HG02852 (cell line): ENCODE measurements around the gene IL16.
"Not testable (repeated sequence)": the region's sequence is repeated elsewhere in the genome, so short reads cannot be mapped to it uniquely, and the experiment has no call there.

ENCODE experiments used
- ATAC-seq: cut with Tn5 transposase; IDR thresholded peaks from one replicate; pipeline ENCODE4 v1.9.1; 2021; ENCODE audit warnings: mild to moderate bottlenecking, moderate library complexity; ENCODE audit not compliant: unreplicated experiment

Gene IL16

DNA sequence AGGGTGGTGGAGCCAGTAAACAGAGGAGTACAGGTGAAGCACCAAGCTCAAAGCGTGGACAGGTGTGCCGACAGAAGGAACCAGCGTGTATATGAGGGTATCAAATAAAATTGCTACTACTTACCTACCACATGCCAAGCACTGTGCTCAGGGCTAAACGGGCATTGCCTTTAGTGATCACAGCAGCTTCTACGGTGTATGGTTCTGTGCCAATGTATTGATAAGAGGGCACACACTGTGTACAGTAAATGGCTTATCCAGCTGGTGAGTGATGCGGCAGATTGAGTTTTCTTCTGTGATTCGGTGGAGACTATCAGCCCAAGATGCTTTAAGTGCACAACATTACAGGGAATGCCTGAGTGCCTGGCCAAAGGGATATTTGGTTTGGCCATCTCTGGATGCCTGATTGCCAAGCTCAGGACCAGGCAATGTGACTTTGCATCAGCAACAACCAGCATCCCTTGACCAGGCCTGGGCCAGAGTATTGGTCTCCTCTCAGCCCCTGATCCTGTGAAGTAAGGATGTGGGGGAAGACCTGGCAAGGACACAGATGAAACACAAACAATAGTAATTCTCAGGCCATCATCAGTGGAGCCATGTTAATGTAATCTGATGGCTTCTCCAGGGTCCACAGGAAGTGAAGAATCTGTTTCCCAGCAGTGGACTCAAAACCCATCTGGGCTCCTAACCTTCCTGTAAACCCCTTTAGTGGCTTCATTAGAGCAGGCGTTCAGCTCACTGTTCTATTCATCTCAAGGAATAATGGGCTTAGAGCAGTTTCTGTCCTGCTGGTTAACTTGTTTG lies 113.2 kb downstream of the IL16 start:
- no peak for ATAC-seq

DNA sequence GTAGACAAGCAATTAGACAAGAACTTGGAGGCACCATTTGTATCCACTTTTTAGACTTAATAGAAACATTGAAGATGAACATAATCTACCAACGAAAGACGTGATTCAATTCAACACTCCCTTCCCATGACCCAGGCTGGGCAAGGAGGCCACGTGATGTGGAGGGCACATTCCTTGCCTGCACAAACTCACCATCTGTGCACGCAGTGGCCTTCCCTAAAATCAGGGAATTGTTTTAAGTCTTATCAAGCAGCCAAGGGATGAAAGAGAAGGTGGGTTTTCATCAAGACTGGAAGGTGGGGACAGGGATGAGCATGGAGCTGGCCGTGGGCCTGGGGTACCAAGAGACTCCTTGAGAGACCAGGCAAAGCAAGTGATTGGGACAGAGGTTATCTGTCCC lies 113.8 kb downstream of the IL16 start:
- ATAC-seq, result no peak

DNA sequence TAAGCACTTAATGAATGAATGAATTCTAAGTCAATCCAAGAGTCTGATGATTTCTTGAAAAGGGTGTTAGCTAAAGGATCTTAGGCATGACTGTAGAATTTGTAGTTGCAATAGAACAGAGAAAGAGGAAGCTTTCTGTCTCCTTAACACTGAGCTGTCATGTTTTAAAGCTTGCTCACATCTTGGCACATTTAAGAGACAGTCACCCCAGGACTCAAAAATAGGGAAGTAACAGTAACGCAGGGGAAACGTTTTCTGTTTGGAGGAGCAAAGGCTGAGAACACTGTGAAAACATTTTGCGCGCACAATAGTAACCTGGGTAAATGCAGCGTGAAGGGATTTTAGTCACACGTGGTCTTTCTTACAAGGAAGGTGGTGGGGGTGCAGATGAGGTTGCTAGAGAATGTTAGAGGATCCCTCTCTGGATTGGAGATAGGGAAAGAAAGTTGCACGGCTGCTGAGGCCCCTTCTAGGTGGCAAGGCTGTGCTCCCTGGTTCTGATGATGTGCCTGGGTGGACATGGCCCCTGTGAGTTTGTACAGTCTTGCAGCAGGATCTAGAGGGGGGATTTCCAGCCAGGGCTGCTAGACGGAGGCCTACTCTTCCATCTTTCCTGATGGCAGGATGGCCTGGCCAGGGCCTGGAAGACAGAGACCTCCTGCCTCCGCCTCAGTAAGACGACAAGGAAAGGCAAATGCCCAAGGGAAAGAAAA lies 115.2 kb downstream of the IL16 start:
- ATAC-seq, result peak; percentile 43

DNA sequence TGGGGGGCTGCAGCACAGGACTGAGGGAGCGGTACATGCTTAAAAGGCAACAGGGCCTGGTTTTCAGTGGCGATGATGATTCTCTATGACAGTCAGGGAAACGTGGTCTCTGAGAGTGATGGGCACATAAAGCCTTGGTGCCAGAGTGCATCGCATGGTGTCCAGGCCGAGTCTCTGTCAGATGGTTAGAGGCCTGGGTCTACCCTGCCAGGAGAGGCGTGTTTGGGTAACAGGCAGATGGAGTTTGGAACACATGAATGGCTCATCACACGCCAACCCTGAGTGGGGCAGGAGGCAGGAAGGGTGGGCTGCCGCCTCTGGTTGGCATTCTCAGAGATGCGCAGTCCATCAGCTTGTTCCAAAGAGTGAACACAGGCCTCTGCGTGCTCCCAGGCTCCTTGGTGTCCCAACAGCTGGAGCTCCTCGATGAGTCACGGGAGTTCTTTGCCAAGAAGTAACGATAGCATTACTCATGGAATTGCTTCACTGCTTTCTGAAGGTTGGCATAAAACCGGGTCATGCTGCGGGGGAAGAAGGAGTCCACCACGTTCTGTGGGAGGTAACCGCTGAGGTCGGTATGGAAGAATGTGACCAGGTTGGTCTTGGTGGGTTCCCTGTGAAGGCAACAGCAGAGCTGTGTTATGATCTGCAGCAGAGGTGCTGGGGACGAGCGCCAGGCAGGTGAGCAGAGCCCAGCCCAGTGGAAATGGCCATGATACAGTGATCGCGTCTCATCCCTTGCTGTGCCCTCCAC lies 116.3 kb downstream of the IL16 start:
- no peak for ATAC-seq

DNA sequence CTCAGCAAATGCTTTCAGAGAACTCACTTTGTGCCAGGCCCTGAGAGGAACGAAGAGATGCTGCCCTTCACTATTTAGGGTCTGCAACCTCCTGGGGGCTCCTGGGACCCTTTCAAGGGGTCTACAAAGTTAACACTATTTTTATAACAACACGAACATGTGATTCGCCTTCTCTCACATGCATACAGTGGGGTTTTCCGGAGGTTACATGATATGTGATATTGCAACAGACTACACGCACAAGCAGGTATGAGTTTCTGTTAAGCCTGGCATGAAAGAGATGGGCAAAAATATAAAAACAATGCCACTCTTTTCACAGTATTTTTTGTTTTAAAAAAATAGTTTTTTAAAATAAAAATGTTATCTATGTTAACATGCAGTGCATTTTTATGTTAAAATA lies 117.0 kb downstream of the IL16 start:
- no peak for ATAC-seq

DNA sequence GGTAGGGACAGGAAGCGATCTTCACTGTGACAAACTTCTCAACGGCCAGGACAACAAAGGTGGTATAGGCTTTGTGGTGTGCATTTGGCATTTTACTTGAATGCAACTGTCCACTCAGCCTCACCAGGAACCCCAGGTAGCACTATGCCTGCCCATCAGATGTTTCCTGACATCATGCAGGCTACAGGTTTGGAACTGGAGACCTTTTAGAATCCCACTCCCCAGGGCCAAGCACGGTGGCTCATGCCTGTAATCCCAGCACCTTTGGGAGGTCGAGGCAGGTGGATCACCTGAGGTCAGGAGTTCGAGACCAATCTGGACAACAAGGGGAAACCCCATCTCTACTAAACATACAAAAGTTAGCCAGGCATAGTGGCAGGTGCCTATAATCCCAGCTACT lies 117.7 kb downstream of the IL16 start:
- ATAC-seq, result no peak

DNA sequence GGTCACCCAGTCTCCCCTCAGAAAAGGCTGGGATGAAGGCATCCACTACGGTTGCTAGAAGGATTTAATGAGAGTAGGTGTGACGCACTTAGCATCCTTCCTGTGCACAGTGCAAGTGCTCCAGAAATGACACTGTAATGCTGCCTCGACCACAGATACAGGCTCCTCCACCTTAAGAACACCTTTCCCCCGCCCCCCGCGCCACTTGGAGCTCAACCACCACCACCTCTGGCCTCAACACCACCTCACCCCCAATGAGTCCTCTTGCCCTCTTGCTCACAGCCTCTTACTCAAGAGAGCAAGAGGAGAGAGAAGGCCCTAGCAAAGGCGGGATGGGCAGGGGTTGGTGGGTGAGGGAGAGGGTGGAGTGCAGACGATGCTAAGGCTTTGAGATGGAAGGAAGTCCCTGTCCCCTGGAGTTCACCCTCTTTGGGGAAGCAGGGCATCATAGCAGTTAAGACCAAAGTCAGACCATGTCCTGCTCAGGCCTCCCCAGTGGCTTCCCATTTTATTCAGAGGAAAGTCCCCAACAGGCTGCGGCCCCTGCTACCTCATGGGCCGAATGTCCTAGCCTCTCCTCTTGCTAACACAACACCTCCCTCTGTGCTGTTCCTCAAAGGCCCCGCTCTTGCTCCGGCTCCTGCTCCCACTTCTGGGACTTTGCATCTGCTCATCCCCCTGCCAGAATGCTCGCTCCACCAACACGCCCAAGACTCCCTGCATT lies 118.9 kb downstream of the IL16 start:
- ATAC-seq, result peak; percentile 39

DNA sequence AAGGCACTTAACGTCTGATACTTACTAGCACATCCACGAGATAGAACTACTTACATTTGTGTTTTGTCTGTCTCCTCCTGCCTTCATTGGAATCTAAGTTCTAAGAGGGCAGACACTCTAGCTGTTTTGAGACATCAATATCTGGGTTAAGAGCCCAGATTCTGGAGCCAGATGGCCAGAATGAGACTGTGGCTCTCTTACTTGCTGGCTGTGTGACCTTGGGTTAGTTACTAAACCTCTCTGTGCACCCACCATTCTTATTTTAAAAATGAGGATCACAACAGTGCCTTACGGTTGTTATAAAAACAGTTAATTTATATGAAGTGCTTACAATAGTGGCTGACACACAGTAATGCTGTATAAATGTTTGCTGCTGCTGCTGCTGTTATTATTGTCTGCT lies 119.6 kb downstream of the IL16 start:
- ATAC-seq, result no peak

DNA sequence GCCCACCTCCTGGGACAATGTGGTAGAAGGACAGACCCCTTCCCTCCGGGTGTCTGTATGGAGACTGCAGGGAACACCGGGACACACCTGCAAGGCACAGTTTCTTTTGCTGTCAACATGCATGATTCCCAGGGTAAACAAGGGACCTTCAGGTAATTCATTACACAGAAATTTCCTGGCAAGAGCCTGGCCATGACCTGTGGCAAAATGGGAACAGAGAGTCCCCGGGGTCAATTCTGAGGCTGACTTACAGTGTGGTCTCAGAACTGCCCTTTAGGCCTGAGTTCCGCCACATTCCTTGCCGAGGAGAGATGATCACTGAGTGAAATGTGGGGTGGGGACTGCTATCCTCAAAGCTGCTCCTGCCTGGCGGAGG lies 121.0 kb downstream of the IL16 start:
- no peak for ATAC-seq

DNA sequence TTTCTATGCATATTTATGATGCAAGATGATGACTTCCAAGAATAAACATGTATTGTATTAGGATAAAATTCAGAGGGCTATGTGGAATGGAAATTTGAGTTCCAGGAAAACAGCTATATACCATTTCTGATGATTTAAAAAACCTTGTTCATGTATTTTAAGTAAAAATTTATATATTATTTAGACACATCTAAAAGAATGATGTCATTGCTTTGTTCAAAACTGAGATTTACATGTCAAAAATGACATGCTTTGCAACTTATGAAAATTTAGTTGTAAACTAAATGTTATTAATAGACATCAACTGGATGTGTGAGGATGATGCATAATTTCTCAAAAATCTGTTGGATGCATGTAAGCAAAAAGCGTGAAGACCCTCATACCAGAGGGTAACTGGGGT lies 125.0 kb downstream of the IL16 start:
- ATAC-seq, result no peak

DNA sequence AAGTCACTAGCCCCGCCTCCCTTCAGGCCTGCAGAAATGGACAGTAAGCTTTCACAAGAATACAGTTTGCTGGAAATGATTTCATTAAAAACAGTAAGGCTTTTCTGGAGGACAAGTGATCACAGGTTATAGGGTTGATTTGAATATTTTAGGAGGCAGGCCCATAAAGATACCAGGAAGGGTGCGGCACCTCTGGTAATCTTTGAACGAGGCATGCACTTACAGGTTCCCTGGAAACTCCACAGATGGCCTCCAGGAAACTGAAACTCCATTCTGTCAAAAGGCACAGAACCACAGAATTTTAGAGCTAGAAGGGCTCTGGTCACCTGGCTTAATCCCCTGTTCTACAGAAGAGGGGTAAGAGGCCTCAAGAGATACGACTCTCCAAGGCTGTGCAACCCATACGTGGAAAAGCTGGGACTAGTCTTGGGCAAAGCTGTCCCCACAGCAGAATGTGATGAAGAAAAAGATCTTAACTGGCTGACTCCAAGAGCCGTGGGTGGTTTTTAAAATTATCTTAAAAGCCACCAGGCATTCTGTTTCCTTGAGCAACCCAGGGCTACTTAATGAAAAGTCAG lies 126.1 kb downstream of the IL16 start:
- no peak for ATAC-seq

DNA sequence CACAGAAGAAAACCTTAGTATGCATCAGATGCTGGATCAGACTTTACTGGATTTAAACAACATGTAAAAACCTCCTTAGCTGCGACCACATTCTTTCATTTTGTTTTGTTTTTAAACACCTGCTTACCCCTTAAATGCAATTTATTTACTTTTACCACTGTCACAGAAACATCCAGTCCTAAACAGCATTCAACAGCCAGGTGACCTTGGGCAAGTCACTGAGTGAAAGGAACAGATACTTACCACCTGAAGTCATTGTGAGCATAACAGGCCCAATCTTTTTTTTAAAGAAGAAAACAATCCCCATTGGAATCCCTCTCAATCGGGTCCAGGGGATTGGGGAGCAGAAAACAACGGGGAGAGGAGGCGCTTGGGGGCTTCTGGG lies 126.9 kb downstream of the IL16 start:
- ATAC-seq, result peak; percentile 18

DNA sequence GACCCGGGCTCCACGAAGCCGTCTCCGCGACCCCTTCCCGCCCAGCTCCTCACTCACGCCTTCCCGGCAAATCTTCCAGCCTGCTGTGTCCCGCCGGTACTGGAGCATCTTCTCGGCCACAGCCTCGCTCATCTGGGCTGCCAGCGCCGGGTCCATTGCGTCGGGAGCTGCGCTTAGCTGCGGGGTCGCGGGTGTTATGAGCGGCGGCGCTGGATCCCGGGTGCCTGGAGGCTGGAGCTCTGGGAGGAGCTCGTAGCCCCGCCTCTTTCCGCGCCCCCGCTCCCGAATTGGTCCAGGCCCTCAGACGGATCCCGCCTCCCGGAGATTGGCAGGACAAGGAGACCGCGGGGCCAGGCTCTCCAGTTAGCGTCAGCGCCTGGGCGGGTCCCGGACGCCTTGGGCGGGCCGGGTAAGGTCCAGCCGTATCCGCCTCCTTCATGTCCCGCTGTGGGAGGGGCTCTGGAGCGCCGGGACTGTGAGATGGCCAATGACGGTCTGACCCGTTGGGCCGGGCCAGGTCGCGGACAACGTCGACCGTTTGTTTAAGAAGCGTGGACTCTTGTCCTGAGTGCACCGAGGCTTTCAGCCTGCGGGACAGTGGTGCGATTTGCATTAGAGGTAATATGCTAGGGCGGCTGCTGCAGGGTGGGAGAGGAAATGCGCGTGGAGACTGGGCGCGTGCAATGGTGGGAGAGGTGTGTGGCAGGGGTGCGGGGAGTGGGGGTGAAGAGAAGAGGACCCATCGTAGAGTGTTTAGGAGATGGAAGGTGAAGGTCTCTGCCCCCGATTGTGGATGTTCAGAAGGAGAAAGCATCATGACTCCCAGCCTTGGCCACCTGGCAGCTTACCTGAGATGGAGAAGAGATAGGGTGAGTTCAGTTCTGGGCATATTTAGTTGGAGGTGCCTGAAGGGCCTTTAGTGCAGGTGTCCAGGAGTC lies 127.5 kb downstream of the IL16 start, which contains the start of gene STARD5:
Gene STARD5, minus strand, starts transcription at position 198 of the 938 bp plus-strand sequence. Its CDS starts 42 bp downstream, at position 156.
- peak; percentile 99 for ATAC-seq

DNA sequence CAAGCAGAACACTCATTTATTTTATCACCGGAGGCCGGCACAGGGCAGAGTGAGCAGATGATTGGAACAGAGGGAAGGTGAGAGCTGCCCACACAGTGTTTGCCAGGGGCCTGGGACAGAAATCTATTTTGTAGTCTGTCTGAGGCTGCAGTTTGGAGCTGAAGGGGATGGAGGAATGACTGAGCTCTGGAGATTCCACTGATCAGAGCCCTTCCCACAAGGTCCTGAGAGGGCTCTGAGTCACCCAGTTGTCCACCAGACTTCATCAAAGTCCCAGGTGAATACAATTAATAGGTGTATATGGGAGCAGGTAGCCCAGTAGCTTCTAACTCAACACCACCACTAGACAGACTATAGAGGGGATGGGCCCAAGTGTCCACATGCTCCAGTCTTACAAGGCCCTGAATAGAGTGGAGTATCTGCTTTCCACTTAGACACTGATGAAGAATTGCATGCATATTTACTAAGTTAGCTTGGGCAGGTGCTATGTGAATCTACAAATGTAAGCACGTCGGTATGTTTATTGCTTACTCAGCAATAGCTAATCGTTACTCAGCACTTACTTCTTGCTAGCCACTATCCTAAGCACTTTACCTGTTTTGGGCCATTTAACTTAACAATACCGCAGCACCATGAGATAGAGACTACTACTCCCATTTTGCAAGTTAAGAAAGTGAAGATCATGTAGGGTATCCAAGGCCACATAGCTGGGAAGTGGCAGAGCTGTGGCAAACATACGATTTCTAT lies 130.0 kb downstream of the IL16 start:
- ATAC-seq, result no peak

DNA sequence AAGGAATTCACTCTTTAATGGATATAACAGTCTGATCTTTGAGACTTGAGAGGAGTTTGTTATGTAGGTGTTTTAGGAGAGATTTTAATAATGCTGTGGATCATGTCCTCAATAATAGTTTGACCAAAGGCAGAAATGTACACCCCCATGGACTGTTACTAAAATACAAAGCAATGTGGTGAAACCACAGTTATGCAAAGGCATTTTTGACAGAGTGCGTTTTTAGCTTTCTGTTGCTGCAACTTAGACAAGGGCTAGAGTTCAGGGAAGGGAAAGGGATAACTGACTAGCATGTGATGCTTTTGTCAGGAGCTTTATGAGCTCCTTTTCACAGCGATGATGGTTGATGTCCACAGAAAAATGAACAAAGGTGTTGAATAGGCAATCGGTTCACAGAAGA lies 130.8 kb downstream of the IL16 start:
- no peak for ATAC-seq

DNA sequence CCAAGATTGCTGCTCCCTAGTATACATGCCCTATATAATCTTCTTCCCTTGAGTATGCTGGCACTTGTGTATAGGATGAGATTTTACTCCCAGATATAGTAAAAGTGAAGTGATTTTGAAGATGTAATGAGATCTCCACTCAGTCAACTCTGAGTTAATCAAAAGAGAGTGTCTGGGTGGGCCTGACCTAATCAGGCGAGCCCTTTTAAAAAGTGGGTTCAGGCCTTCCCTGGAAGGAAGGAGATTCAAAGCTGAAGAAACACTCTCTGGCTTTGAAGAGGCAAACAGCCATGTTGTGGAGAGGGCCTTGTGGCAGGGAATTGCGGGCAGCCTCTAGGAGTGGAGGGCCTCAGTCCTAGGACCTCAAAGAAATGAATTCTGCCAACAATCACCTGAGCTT lies 132.8 kb downstream of the IL16 start:
- no peak for ATAC-seq

DNA sequence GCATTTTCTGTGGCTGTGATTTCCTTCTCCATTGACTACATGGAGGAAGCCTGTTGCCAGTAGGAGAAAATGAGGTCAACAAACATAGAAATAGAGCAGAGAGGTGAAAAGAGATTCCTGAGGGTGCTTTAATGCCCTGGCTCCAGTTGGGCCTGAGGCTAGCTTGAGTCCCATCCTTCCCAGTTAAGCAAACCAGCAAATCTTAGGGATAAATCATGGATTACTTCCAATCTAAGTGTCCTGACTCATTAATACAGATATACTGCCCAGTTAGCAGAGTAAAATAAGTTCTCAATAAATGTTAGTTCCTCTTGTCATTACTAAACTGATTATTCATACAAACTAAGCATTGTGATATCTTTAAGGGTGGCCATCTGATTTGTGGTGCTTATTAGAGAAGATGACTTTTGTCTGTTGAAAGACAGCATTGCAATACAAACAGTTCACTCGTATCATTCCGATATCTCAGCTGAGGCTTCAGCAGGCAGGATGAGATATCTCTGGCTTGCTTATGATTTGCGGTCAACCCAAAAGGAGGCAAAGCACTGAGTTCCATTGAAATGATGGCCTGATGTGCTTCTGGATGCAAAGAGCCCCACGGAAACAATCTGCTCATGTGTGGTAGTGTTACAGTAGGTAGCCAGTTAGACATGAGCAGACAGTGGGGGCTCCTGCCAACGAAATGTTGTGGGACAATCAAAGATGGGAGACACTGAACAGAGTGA lies 133.8 kb downstream of the IL16 start:
- ATAC-seq, result no peak

DNA sequence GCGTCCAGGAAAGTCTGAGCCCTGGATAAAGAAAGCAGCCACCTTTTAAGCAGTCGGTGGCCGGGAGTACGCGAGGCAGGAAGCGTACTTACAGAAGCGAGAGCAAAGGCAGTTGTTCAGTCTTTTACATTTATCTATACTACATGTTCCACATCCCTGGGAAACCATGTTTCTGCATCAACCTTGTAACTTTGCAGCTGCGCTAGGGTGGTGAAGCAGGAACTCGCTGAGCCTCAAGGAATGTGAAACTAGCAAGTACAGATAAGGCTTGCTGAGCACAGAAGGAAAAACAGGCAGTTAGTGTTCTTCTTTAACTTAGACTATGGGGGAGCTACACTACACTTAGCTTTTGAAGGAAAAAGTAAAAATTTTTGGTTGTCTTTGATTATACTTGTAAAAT lies 134.5 kb downstream of the IL16 start:
- not testable (repeated sequence) for ATAC-seq
